HCT116 (cell line): Measurements from ENCODE around the gene CLRN3.

Source experiments
- CTCF ChIP-seq, 3 experiments: fragments of 200-600 bp in 1 of 3; sonication (generic) in 1 of 3; IDR thresholded peaks in 2 of 3; conservative IDR thresholded peaks in 1 of 3; 2 replicates each; pipeline ENCODE4 v1.5.1; 2012 to 2017; ENCODE audit warnings: low read depth in 2 of 3, low read length in 2 of 3, antibody characterized with exemption in 1 of 3, borderline replicate concordance in 1 of 3, control low read depth in 1 of 3, mild to moderate bottlenecking in 1 of 3, mixed read lengths in 1 of 3, mixed run types in 1 of 3, moderate library complexity in 1 of 3; ENCODE audit not compliant: insufficient read depth in 1 of 3
- MAX ChIP-seq: IDR thresholded peaks from 2 replicates; pipeline ENCODE4 v1.6.1; 2012

GRCh38 chr10:127909716-127910463 lies 17.1 kb upstream of the CLRN3 start:
- TF ChIP-seq CTCF (IDR thresholded peaks at IDR 0.05 in 2 of 3, conservative IDR thresholded peaks at IDR 0.05 in 1 of 3; ENCODE audit: borderline replicate concordance in 1 of 3, insufficient read depth in 1 of 3, low read depth in 2 of 3, low read length in 2 of 3) (no peak), MAX (no peak)
